MCF 10A (cell line): ENCODE data around the gene BLOC1S5. TPM values are rescaled to one million over a fixed set of nuclear protein-coding genes. Genes with fewer than 3 reads are reported as not detected.

Source experiments
- BruUV-seq: library from RNA; stranded (reverse); fragments of 400-500 nt; replicated peaks from 2 replicates; lab custom pipeline; 2021; lab: Mats Ljungman, UMichigan
- CTCF ChIA-PET: fragments of 300-600 bp; sonication (Branson Sonifier 250); formaldehyde crosslinking; extraction: SDS; loops from one replicate; lab custom pipeline; 2021; ENCODE audit warnings: antibody characterized with exemption, inconsistent platforms; lab: Yijun Ruan, JAX
- POLR2A ChIA-PET: fragments of 300-600, 350-650 bp; sonication (Branson Sonifier 250); formaldehyde crosslinking; extraction: SDS; loops from one replicate; lab custom pipeline; 2020; ENCODE audit warnings: antibody characterized with exemption, inconsistent platforms; lab: Yijun Ruan, JAX
- DNase-seq: peaks from one replicate; pipeline ENCODE4 v3.0.0-alpha.2; 2018; ENCODE audit not compliant: unreplicated experiment
- H3K27ac Mint-ChIP-seq: one replicate; pipeline ENCODE4 v1.8.0; 2022; ENCODE audit warnings: mild to moderate bottlenecking, low read depth, mixed read lengths; ENCODE audit not compliant: unreplicated experiment
- H3K27me3 Mint-ChIP-seq: one replicate; pipeline ENCODE4 v1.8.0; 2022; ENCODE audit warnings: mixed read lengths; ENCODE audit not compliant: insufficient read depth, unreplicated experiment
- H3K36me3 Mint-ChIP-seq: one replicate; pipeline ENCODE4 v1.8.0; 2022; ENCODE audit warnings: mild to moderate bottlenecking, moderate library complexity, mixed read lengths; ENCODE audit not compliant: insufficient read depth, unreplicated experiment
- H3K4me1 Mint-ChIP-seq: one replicate; pipeline ENCODE4 v1.8.0; 2022; ENCODE audit warnings: mixed read lengths; ENCODE audit not compliant: insufficient read depth, unreplicated experiment
- H3K4me3 Mint-ChIP-seq: one replicate; pipeline ENCODE4 v1.8.0; 2022; ENCODE audit warnings: mild to moderate bottlenecking, moderate library complexity, mixed read lengths; ENCODE audit not compliant: unreplicated experiment
- H3K9me3 Mint-ChIP-seq: one replicate; pipeline ENCODE4 v1.8.0; 2022; ENCODE audit warnings: mixed read lengths; ENCODE audit not compliant: unreplicated experiment
- intact Hi-C: fragments of 100-400 bp; cut with micrococcal nuclease; formaldehyde crosslinking; loops from 2 replicates; pipeline ENCODE4 v1.14.1; 2022
- total RNA-seq: library from RNA; stranded (reverse); gene quantifications from 2 replicates; pipeline ENCODE4 v1.2.3, GENCODE V29; 2022
- TF ChIP-seq, protein P1 (sequence below): fragments of 200-600 bp; IDR thresholded peaks from one replicate; pipeline ENCODE4 v1.8.0; 2022; ENCODE audit warnings: antibody characterized with exemption, mild to moderate bottlenecking; ENCODE audit not compliant: unreplicated experiment

BLOC1S5 gene
- total RNA-seq, 1 experiment from 2014 or later = 7.7 TPM

DNA sequence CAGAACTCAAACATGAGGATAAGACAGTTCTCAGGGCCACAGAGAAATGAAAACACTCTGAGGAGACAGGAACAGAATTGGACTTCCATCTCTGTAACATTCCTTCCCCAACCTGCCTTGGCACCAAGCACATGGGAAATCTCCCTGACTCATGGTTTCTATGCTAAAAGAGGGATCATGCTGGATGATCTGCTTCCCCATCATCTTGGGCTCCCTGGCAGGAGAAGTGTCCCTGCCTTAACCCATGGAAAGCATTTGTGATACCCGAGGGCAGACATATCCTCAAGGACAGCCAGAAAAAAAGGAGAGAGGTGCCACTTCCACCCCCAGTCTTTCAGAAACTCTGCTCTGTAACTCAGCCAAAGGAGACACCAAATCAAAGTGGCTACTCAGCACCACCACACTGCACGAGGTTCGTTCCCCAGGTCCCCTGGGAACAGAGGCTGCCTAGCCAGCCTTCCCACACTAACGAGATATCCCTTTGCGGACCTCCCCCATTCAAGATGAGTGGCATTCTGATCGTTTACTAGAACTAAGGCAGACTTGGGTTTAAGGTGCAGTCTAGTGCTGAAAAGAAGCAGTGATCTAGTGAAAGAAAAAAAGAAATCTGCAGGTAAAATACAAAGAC lies 34.8 kb downstream of the BLOC1S5 start:
- no TSS peak for BruUV-seq
- ChIA-PET CTCF (interaction anchor here (0.6 kb wide), 1 partner anchor 15 kb away, joined by 3 read pairs; no protein-coding TSS in a partner anchor), POLR2A (no interaction called here)
- intact Hi-C loops = no loop called here
- Mint-ChIP-seq H3K4me3 (no peak overlapping the region), H3K4me1 (no peaks in the 10 kb centered on the region), H3K27me3 (no peaks in the 10 kb centered on the region), H3K27ac (no peak overlapping the region), H3K36me3 (peaks cover 19% of the 10 kb centered on the region), H3K9me3 (peaks cover 8% of the 10 kb centered on the region)
- TF ChIP-seq, protein P1, sequence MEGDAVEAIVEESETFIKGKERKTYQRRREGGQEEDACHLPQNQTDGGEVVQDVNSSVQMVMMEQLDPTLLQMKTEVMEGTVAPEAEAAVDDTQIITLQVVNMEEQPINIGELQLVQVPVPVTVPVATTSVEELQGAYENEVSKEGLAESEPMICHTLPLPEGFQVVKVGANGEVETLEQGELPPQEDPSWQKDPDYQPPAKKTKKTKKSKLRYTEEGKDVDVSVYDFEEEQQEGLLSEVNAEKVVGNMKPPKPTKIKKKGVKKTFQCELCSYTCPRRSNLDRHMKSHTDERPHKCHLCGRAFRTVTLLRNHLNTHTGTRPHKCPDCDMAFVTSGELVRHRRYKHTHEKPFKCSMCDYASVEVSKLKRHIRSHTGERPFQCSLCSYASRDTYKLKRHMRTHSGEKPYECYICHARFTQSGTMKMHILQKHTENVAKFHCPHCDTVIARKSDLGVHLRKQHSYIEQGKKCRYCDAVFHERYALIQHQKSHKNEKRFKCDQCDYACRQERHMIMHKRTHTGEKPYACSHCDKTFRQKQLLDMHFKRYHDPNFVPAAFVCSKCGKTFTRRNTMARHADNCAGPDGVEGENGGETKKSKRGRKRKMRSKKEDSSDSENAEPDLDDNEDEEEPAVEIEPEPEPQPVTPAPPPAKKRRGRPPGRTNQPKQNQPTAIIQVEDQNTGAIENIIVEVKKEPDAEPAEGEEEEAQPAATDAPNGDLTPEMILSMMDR = no peak
- DNase-seq = no peak

DNA sequence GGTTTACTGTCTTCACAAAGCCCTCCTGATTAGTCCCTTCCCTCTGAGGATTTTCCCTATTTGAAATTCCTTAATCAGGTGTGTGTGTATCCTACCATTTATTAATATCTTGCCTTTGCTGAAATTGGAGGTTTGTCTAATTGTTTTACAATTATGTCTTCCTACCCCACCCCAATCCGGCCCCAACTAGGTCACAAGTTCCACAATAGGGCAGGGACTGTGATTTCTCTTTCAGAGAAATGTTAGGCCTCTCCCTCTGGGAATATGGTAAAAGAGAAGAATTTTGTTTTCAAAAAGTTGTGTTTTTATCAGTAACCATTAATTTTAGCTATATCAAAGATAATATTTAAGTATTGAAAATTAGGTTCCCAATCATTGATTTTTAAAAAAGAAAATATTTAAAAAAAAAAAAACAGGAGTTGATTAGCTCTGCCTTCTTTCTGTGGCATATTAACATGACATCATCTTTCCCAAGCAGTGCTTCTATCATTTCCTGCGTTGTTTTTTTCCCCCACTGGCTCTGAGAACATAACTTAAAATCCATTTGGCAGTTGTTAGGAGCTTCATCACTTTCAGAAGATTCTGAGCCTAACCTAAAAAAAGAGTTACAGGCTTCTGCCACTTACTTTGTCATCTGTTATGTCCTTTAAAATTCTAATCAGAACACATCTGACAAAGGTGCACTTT lies 36.1 kb downstream of the BLOC1S5 start:
- no peak for DNase-seq
- Mint-ChIP-seq H3K27me3 (no peaks in the 10 kb centered on the region), H3K9me3 (peaks cover 8% of the 10 kb centered on the region), H3K4me3 (no peak overlapping the region), H3K4me1 (no peaks in the 10 kb centered on the region), H3K36me3 (peaks cover 12% of the 10 kb centered on the region), H3K27ac (no peak overlapping the region)
- ChIA-PET CTCF (no interaction called here), POLR2A (no interaction called here)
- BruUV-seq = no TSS peak
- intact Hi-C loops = no loop called here
- TF ChIP-seq, protein P1 = no peak

DNA sequence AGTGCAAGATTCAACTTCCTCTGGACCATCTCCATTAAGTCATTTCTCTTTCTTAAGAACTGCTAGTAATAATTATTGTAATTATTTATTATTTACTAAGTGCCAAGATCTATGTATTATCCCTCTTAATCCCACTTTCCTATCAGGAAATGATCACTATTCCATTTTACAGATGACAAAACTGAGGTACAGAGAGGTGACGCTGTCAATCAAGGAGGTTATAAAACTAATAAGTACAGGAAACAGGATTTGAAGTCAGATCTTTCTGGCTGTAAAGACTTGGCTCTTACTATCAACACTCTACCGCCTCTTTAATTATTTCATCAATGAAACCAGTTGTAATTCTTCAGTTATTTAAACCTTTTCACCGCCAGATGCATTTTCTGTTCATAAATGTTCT lies 37.4 kb downstream of the BLOC1S5 start:
- peaks cover 18% of the 10 kb centered on the region for H3K36me3 Mint-ChIP-seq
- intact Hi-C loops = no loop called here
- no peak overlapping the region for H3K27ac Mint-ChIP-seq
- DNase-seq = no peak
- H3K27me3 Mint-ChIP-seq = no peaks in the 10 kb centered on the region
- no TSS peak for BruUV-seq
- H3K4me3 Mint-ChIP-seq = no peak overlapping the region
- peaks cover 4% of the 10 kb centered on the region for H3K9me3 Mint-ChIP-seq
- POLR2A ChIA-PET = interaction anchor here (0.5 kb wide), 1 partner anchor 306 kb away, joined by 3 read pairs; no protein-coding TSS in a partner anchor
- TF ChIP-seq, protein P1 = no peak
- H3K4me1 Mint-ChIP-seq = no peaks in the 10 kb centered on the region
- CTCF ChIA-PET = no interaction called here

DNA sequence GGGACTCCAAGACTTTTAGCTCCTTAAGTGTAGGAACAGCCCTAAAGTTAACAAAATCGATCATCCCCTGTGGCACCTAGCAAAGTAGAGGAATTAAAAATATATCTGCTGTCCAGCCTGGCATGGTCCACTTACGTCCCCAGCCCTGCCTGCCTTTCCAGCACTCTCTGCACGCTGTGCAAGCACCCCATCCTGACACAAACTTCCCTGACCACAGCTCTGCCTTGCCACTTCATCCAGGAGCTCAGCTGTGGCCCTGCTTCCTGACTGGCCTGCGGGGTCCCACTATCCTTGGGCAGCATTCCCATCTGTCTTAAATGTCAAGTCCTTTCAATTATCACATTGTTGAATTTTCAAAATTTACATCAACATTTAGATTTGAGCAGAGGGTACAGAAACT lies 39.0 kb downstream of the BLOC1S5 start:
- intact Hi-C loops = no loop called here
- H3K9me3 Mint-ChIP-seq = no peaks in the 10 kb centered on the region
- CTCF ChIA-PET = interaction anchor here (0.6 kb wide), 1 partner anchor 304 kb away, joined by 3 read pairs; no protein-coding TSS in a partner anchor
- H3K4me1 Mint-ChIP-seq = no peaks in the 10 kb centered on the region
- no TSS peak for BruUV-seq
- no peak overlapping the region for H3K4me3 Mint-ChIP-seq
- no peak overlapping the region for H3K27ac Mint-ChIP-seq
- POLR2A ChIA-PET = interaction anchor here (1.0 kb wide), 1 partner anchor 14 kb away, joined by 4 read pairs; no protein-coding TSS in a partner anchor
- DNase-seq = no peak
- TF ChIP-seq, protein P1 = no peak
- no peaks in the 10 kb centered on the region for H3K27me3 Mint-ChIP-seq
- peaks cover 24% of the 10 kb centered on the region for H3K36me3 Mint-ChIP-seq
